Trophoblast cell (in vitro differentiated cells and primary cell): ENCODE results near the gene PSMG3.
A peak's percentile ranks its signal among the peaks of the same experiment; 100 is the strongest.

ENCODE experiments used
- DNase-seq, 2 donors: peaks; one replicate each; pipeline ENCODE4 v3.0.0-alpha.2; 2016
- H2AFZ ChIP-seq: 2 replicates; pipeline ENCODE4 v1.6.1; 2013; ENCODE audit warnings: low read length, moderate library complexity, mild to moderate bottlenecking; ENCODE audit not compliant: insufficient read depth, poor library complexity
- H2AK5ac ChIP-seq: 2 replicates; pipeline ENCODE4 v1.6.1; 2013; ENCODE audit warnings: mild to moderate bottlenecking, low read length
- H2BK120ac ChIP-seq: 2 replicates; pipeline ENCODE4 v1.6.1; 2013; ENCODE audit warnings: low read length, mild to moderate bottlenecking, moderate library complexity; ENCODE audit not compliant: insufficient read depth, poor library complexity
- H2BK12ac ChIP-seq: 2 replicates; pipeline ENCODE4 v1.6.1; 2013; ENCODE audit warnings: mild to moderate bottlenecking, low read length, moderate library complexity
- H2BK5ac ChIP-seq: 2 replicates; pipeline ENCODE4 v1.6.1; 2013; ENCODE audit warnings: low read length, low read depth, moderate library complexity, mild to moderate bottlenecking; ENCODE audit not compliant: poor library complexity
- H3K14ac ChIP-seq: 2 replicates; pipeline ENCODE4 v1.6.1; 2013; ENCODE audit warnings: mild to moderate bottlenecking, low read length
- H3K18ac ChIP-seq: 2 replicates; pipeline ENCODE4 v1.6.1; 2013; ENCODE audit warnings: mild to moderate bottlenecking, low read length
- H3K23ac ChIP-seq: 2 replicates; pipeline ENCODE4 v1.6.1; 2013; ENCODE audit warnings: low read length
- H3K27ac ChIP-seq: 2 replicates; pipeline ENCODE4 v1.5.1; 2013; ENCODE audit warnings: low read depth, mild to moderate bottlenecking, inconsistent platforms, low read length, moderate library complexity
- H3K27me3 ChIP-seq: 2 replicates; pipeline ENCODE4 v1.6.1; 2013; ENCODE audit warnings: inconsistent platforms, mild to moderate bottlenecking, low read length, moderate library complexity; ENCODE audit not compliant: insufficient read depth
- H3K36me3 ChIP-seq, 2 experiments: 1 replicate in 1 of 2; 2 replicates in 1 of 2; pipeline ENCODE4 v1.6.1; 2013; ENCODE audit warnings: low read length in 2 of 2, mild to moderate bottlenecking in 2 of 2, moderate library complexity in 1 of 2; ENCODE audit not compliant: insufficient read depth in 2 of 2, control insufficient read depth in 1 of 2
- H3K4ac ChIP-seq: 2 replicates; pipeline ENCODE4 v1.6.1; 2013; ENCODE audit warnings: low read depth, mild to moderate bottlenecking, low read length, moderate library complexity
- H3K4me1 ChIP-seq, 2 experiments: 1 replicate in 1 of 2; 2 replicates in 1 of 2; pipeline ENCODE4 v1.6.1; 2013; ENCODE audit warnings: low read length in 2 of 2, mild to moderate bottlenecking in 2 of 2, moderate library complexity in 1 of 2; ENCODE audit not compliant: insufficient read depth in 2 of 2, control insufficient read depth in 1 of 2
- H3K4me2 ChIP-seq: 2 replicates; pipeline ENCODE4 v1.6.1; 2013; ENCODE audit warnings: inconsistent platforms, mild to moderate bottlenecking, low read length, moderate library complexity
- H3K4me3 ChIP-seq: 2 replicates; pipeline ENCODE4 v1.5.1; 2013; ENCODE audit warnings: mild to moderate bottlenecking, low read depth, low read length, inconsistent platforms
- H3K79me1 ChIP-seq: one replicate; pipeline ENCODE4 v1.6.1; 2013; ENCODE audit warnings: low read length
- H3K79me2 ChIP-seq: 2 replicates; pipeline ENCODE4 v1.6.1; 2013; ENCODE audit warnings: low read length, mild to moderate bottlenecking; ENCODE audit not compliant: control insufficient read depth, insufficient read depth, poor library complexity
- H3K9ac ChIP-seq: 2 replicates; pipeline ENCODE4 v1.6.1; 2013; ENCODE audit warnings: mild to moderate bottlenecking, low read length
- H3K9me3 ChIP-seq: 2 replicates; pipeline ENCODE4 v1.6.1; 2013; ENCODE audit warnings: low read depth, mild to moderate bottlenecking, control low read depth, inconsistent platforms, low read length; ENCODE audit not compliant: insufficient read depth
- H4K12ac ChIP-seq: 2 replicates; pipeline ENCODE4 v1.6.1; 2013; ENCODE audit warnings: low read depth, mild to moderate bottlenecking, low read length, moderate library complexity
- H4K8ac ChIP-seq: 2 replicates; pipeline ENCODE4 v1.6.1; 2013; ENCODE audit warnings: low read depth, mild to moderate bottlenecking, low read length, moderate library complexity
- H4K91ac ChIP-seq: one replicate; pipeline ENCODE4 v1.6.1; 2013; ENCODE audit warnings: low read depth, mild to moderate bottlenecking, low read length, moderate library complexity
- WGBS: extraction: QIAGEN DNeasy Blood & Tissue Kit; methylation state at CpG from one replicate; pipeline ENCODE4 v1.1.7; 2013; ENCODE audit warnings: missing lambda C conversion rate; ENCODE audit not compliant: insufficient read length, insufficient coverage; ENCODE audit errors: extremely low coverage; 5-methylcytosine and 5-hydroxymethylcytosine counted together

Gene PSMG3

GRCh38 chr7:1569016-1569415 is 816 bp downstream of the PSMG3 start:
- peak overlapping the region; percentile 22 for H3K23ac ChIP-seq
- peaks cover 19 to 25% of the 10 kb centered on the region in 2 experiments for H3K4me1 ChIP-seq
- WGBS: no CpG with 5 or more reads among the region's 13 CpGs
- H3K18ac ChIP-seq: no peak overlapping the region
- no peak overlapping the region for H3K4me3 ChIP-seq
- H3K79me1 ChIP-seq: peaks cover 10% of the 10 kb centered on the region
- no peaks in the 10 kb centered on the region for H3K9me3 ChIP-seq
- peaks cover 7% of the 10 kb centered on the region for H3K79me2 ChIP-seq
- H4K91ac ChIP-seq: peak overlapping the region; percentile 30
- H4K12ac ChIP-seq: no peak overlapping the region
- no peak overlapping the region for H3K9ac ChIP-seq
- no peak overlapping the region for H2AFZ ChIP-seq
- H4K8ac ChIP-seq: peak overlapping the region; percentile 25
- peak overlapping the region; percentile 16 for H3K14ac ChIP-seq
- no peak overlapping the region for H2BK5ac ChIP-seq
- H3K27me3 ChIP-seq: no peaks in the 10 kb centered on the region
- no peak overlapping the region for H2BK12ac ChIP-seq
- peaks cover 6 to 9% of the 10 kb centered on the region in 2 experiments for H3K36me3 ChIP-seq
- H2BK120ac ChIP-seq: no peak overlapping the region
- peak overlapping the region; percentile 96 for H2AK5ac ChIP-seq
- DNase-seq: no peak
- peak overlapping the region; percentile 60 for H3K4me2 ChIP-seq
- peak overlapping the region; percentile 81 for H3K4ac ChIP-seq
- H3K27ac ChIP-seq: no peak overlapping the region

GRCh38 chr7:1567896-1568510 is 1.8 kb downstream of the PSMG3 start:
- Histone ChIP-seq H4K12ac (no peak overlapping the region), H2BK5ac (no peak overlapping the region), H2AFZ (no peak overlapping the region), H3K79me1 (peaks cover 10% of the 10 kb centered on the region), H3K23ac (no peak overlapping the region), H3K14ac (no peak overlapping the region), H3K18ac (no peak overlapping the region), H3K4me1 (peaks cover 19 to 25% of the 10 kb centered on the region in 2 experiments), H3K36me3 (peaks cover 6 to 9% of the 10 kb centered on the region in 2 experiments), H3K27me3 (no peaks in the 10 kb centered on the region), H3K9ac (no peak overlapping the region), H3K4me2 (no peak overlapping the region), H3K27ac (no peak overlapping the region), H2AK5ac (no peak overlapping the region), H2BK120ac (no peak overlapping the region), H3K9me3 (no peaks in the 10 kb centered on the region), H2BK12ac (no peak overlapping the region), H3K4ac (no peak overlapping the region), H4K8ac (no peak overlapping the region), H3K4me3 (no peak overlapping the region), H3K79me2 (peaks cover 7% of the 10 kb centered on the region), H4K91ac (no peak overlapping the region)
- WGBS: no CpG with 5 or more reads among the region's 17 CpGs
- DNase-seq: no peak

- WGBS: no CpG with 5 or more reads among the region's 26 CpGs
- no peak overlapping the region for H4K12ac ChIP-seq
Observed at GRCh38 chr7:1567049-1567771, 2.6 kb downstream of the PSMG3 start.

GRCh38 chr7:1566687-1567048 is 3.2 kb downstream of the PSMG3 start:
- Histone ChIP-seq H3K18ac (no peak overlapping the region), H4K12ac (no peak overlapping the region), H3K27me3 (no peaks in the 10 kb centered on the region), H3K14ac (no peak overlapping the region), H3K9ac (no peak overlapping the region), H2BK12ac (no peak overlapping the region), H3K27ac (no peak overlapping the region), H3K4ac (no peak overlapping the region), H3K23ac (no peak overlapping the region), H2BK5ac (no peak overlapping the region), H3K79me2 (peaks cover 7% of the 10 kb centered on the region), H4K8ac (no peak overlapping the region), H2AK5ac (no peak overlapping the region), H2BK120ac (no peak overlapping the region), H2AFZ (no peak overlapping the region), H3K4me1 (peaks cover 17 to 20% of the 10 kb centered on the region in 2 experiments), H3K4me3 (no peak overlapping the region), H4K91ac (no peak overlapping the region), H3K36me3 (peaks cover 6 to 9% of the 10 kb centered on the region in 2 experiments), H3K79me1 (peaks cover 10% of the 10 kb centered on the region), H3K4me2 (no peak overlapping the region), H3K9me3 (no peaks in the 10 kb centered on the region)
- no peak for DNase-seq
- no CpG with 5 or more reads among the region's 13 CpGs for WGBS

More at GRCh38 chr7:1567049-1567771, 2.6 kb downstream of the PSMG3 start:
- Histone ChIP-seq H3K27ac (no peak overlapping the region), H3K9me3 (no peaks in the 10 kb centered on the region), H2AK5ac (no peak overlapping the region), H3K79me1 (peaks cover 10% of the 10 kb centered on the region), H2AFZ (no peak overlapping the region), H3K4me2 (no peak overlapping the region), H3K79me2 (peaks cover 7% of the 10 kb centered on the region), H4K91ac (no peak overlapping the region), H3K14ac (no peak overlapping the region), H3K36me3 (peaks cover 6 to 9% of the 10 kb centered on the region in 2 experiments), H3K4me1 (peaks cover 17 to 23% of the 10 kb centered on the region in 2 experiments), H3K9ac (no peak overlapping the region), H3K18ac (peak overlapping the region; percentile 15), H4K8ac (peak overlapping the region; percentile 52), H3K27me3 (no peaks in the 10 kb centered on the region), H2BK120ac (no peak overlapping the region), H2BK12ac (peak overlapping the region; percentile 14), H2BK5ac (no peak overlapping the region), H3K23ac (no peak overlapping the region), H3K4ac (no peak overlapping the region), H3K4me3 (no peak overlapping the region)
- no peak for DNase-seq
